Measurements from ENCODE around the gene ZNF491.
A peak's percentile ranks its signal among the peaks of the same experiment; 100 is the strongest.
"Not testable (repeated sequence)": the region's sequence is repeated elsewhere in the genome, so short reads cannot be mapped to it uniquely, and the experiment has no call there.

The ZNF491 gene

DNA sequence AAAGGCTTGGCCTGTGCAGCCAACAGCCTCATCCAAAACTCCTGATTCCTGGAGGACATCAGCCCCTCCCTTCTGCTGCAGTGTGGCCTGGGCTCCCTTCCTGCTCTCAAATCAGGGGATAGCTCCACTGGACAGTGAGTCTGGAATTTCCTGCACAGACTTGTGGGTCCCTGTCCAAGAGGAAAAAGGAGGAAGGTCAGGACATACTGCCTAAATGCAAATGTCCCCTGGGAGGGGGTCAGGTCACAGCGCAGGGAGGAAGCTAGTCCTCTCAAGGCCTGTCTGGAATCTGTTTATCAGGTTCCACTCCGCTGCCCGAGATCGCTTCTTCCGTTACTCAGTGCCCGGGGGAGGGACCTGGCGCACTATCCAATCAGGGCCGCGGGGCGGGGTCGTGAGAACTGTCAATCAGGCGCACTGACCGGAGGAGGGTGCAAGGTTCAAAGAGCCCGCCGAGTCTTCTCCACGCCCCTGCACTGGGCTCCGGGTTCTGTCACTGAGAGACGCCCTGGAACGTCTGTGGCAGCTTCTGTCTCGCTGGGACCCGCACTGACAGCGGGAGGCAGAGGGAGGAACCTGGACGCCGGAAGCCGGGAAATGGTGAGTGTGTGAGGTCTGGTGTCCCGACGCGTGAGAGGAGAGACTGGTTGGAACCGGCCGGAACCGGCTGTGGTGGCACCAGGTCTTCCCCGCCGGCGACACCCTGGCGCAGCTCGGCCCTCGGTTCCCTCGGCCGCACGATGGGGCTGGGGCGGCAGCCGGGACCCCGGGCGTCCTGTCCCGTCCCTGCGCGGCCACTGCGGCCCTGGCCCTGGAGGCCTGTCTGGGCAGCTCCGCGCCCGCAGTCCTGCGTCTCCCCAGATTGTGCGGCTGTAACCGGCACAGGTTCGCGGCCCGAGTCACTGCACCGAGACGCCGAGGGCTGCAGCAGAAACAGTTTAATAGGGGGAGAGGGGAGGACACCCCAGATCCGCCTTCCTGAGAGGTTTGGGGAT is 31.4 kb upstream of the ZNF491 start, which contains the start of gene ZNF441:
Gene ZNF441 (plus strand): TSS at position 404 of the 995 bp plus-strand sequence. CDS start 194 bp downstream, at position 598.
- H3K4ac ChIP-seq (ENCODE audit: low read length), result no peak within 1 kb of the TSS
- H3K14ac ChIP-seq (ENCODE audit: low read length), result peak within 1 kb of the TSS; percentile 40
- peak within 1 kb of the TSS; percentile 89 to 92 for H3K4me3 ChIP-seq (ENCODE audit: low read length in 2 of 2)
- peak within 1 kb of the TSS; percentile 82 for H3K9ac ChIP-seq (ENCODE audit: low read depth, low read length, poor library complexity)
- no peaks in the 10 kb centered on the region for H3K79me1 ChIP-seq (ENCODE audit: low read depth, low read length)
- H2AFZ ChIP-seq (ENCODE audit: low read length), result peak within 1 kb of the TSS; percentile 78
- H2BK5ac ChIP-seq (ENCODE audit: low read length), result no peak within 1 kb of the TSS
- DNase-seq (ENCODE audit: low spot score), result peak; percentile 88
- peaks cover 0 to 22% of the 10 kb centered on the region in 2 donors for H3K36me3 ChIP-seq (replicated peaks in 1 of 2; ENCODE audit: control insufficient read depth in 2 of 2, insufficient read depth in 2 of 2, low read length in 2 of 2)
- H2BK12ac ChIP-seq (ENCODE audit: low read length), result no peak within 1 kb of the TSS
- peak within 1 kb of the TSS; percentile 78 for H3K4me2 ChIP-seq (ENCODE audit: insufficient read depth, low read length, poor library complexity, severe bottlenecking)
- peaks cover 0 to 2% of the 10 kb centered on the region in 2 donors for H3K4me1 ChIP-seq (ENCODE audit: control insufficient read depth in 2 of 2, insufficient read depth in 1 of 2, low read depth in 1 of 2, low read length in 2 of 2)
- no peaks in the 10 kb centered on the region for H3K27me3 ChIP-seq (ENCODE audit: control insufficient read depth in 3 of 3, insufficient read depth in 3 of 3, low read depth in 1 of 3, low read length in 3 of 3)
- H4K91ac ChIP-seq (ENCODE audit: low read depth, low read length, poor library complexity), result no peak within 1 kb of the TSS
- WGBS, 2 donors (ENCODE audit: extremely low coverage in 2 of 2, insufficient read length in 2 of 2, insufficient replicate concordance in 1 of 2), result no CpG with 5 or more reads among the region's 61 CpGs
- peak within 1 kb of the TSS; percentile 93 for H3K18ac ChIP-seq (ENCODE audit: low read length)
- peaks cover 8 to 31% of the 10 kb centered on the region in 2 donors for H3K9me3 ChIP-seq (replicated peaks in 1 of 2; ENCODE audit: control insufficient read depth in 2 of 2, insufficient read depth in 1 of 2, low read depth in 1 of 2, low read length in 2 of 2)
- peak within 1 kb of the TSS; percentile 52 for H4K8ac ChIP-seq (ENCODE audit: low read depth, low read length)
- peak within 1 kb of the TSS; percentile 4 for H3K27ac ChIP-seq (replicated peaks; ENCODE audit: low read length)
- H2AK5ac ChIP-seq (ENCODE audit: low read depth, low read length), result peak within 1 kb of the TSS; percentile 50
- no peak within 1 kb of the TSS for H2BK15ac ChIP-seq (ENCODE audit: low read length)
- peak within 1 kb of the TSS; percentile 89 for H3K23ac ChIP-seq (ENCODE audit: low read depth, low read length, poor library complexity)
- H2BK120ac ChIP-seq (ENCODE audit: low read depth, low read length), result no peak within 1 kb of the TSS

DNA sequence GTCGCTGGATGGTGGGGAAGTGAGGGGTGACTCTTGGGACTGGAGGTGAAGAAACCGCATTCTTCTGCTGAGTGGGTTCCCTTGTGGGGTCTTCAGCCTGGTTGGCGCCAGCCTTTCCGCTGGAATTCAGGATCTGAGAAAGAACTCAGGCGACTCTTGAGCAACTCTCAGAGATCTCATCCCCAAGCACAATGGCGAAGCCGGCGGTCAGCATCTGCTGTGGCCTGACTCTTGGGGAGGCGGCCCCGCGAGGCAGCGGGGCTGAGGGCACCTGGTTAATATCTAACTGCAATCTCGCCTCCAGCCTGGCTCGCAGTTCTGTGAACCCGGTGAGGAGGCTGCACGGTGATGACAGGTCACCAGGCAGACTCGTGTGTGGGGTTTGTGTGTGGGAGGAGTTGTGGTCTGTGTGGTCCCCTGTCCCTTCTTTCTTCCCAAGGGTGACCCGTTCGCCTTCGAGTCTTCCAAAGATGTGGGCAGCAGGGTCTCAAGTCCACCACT is 30.6 kb upstream of the ZNF491 start:
- Histone ChIP-seq H3K36me3 (replicated peaks in 1 of 2; ENCODE audit: control insufficient read depth in 2 of 2, insufficient read depth in 2 of 2, low read length in 2 of 2) (peaks cover 0 to 25% of the 10 kb centered on the region in 2 donors), H3K9ac (ENCODE audit: low read depth, low read length, poor library complexity) (peak overlapping the region; percentile 82), H2BK120ac (ENCODE audit: low read depth, low read length) (no peak overlapping the region), H3K4me2 (ENCODE audit: insufficient read depth, low read length, poor library complexity, severe bottlenecking) (peak overlapping the region; percentile 78), H2AK5ac (ENCODE audit: low read depth, low read length) (peak overlapping the region; percentile 50), H2BK15ac (ENCODE audit: low read length) (no peak overlapping the region), H3K18ac (ENCODE audit: low read length) (no peak overlapping the region), H3K4me1 (ENCODE audit: control insufficient read depth in 2 of 2, insufficient read depth in 1 of 2, low read depth in 1 of 2, low read length in 2 of 2) (peaks cover 0 to 2% of the 10 kb centered on the region in 2 donors), H3K9me3 (replicated peaks in 1 of 2; ENCODE audit: control insufficient read depth in 2 of 2, insufficient read depth in 1 of 2, low read depth in 1 of 2, low read length in 2 of 2) (peaks cover 10 to 36% of the 10 kb centered on the region in 2 donors), H3K27ac (replicated peaks; ENCODE audit: low read length) (no peak overlapping the region), H3K27me3 (ENCODE audit: control insufficient read depth in 3 of 3, insufficient read depth in 3 of 3, low read depth in 1 of 3, low read length in 3 of 3) (no peaks in the 10 kb centered on the region), H3K14ac (ENCODE audit: low read length) (peak overlapping the region; percentile 40), H2AFZ (ENCODE audit: low read length) (peak overlapping the region; percentile 78), H3K23ac (ENCODE audit: low read depth, low read length, poor library complexity) (peak overlapping the region; percentile 89), H3K4me3 (ENCODE audit: low read length in 2 of 2) (peak overlapping the region; percentile 89 to 92), H4K8ac (ENCODE audit: low read depth, low read length) (no peak overlapping the region), H4K91ac (ENCODE audit: low read depth, low read length, poor library complexity) (no peak overlapping the region), H2BK12ac (ENCODE audit: low read length) (no peak overlapping the region), H2BK5ac (ENCODE audit: low read length) (no peak overlapping the region), H3K4ac (ENCODE audit: low read length) (no peak overlapping the region), H3K79me1 (ENCODE audit: low read depth, low read length) (no peaks in the 10 kb centered on the region)
- no CpG with 5 or more reads among the region's 20 CpGs for WGBS, 2 donors (ENCODE audit: extremely low coverage in 2 of 2, insufficient read length in 2 of 2, insufficient replicate concordance in 1 of 2)
- DNase-seq (ENCODE audit: low spot score), result no peak

DNA sequence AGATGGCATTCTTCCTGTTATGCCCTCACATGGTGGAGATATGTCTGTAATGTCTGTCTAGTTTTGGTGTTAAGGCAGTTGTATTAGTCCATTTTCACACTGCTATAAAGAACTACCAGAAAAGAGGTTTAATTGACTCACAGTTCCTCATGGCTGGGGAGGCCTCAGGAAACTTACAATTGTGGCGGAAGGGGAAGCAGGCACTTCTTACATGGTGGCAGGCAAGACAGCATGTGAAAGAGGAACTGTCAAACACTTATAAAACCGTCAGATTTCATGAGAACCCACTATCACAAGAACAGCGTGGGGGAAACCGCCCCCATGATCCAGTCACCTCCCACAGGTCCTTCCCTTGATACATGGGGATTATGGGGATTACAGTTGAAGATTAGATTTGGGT is 28.3 kb upstream of the ZNF491 start:
- H2AK5ac ChIP-seq (ENCODE audit: low read depth, low read length), result no peak overlapping the region
- H3K4ac ChIP-seq (ENCODE audit: low read length), result no peak overlapping the region
- H3K79me1 ChIP-seq (ENCODE audit: low read depth, low read length), result no peaks in the 10 kb centered on the region
- no peak overlapping the region for H4K91ac ChIP-seq (ENCODE audit: low read depth, low read length, poor library complexity)
- no peak overlapping the region for H2BK120ac ChIP-seq (ENCODE audit: low read depth, low read length)
- H3K4me3 ChIP-seq (ENCODE audit: low read length in 2 of 2), result no peak overlapping the region
- DNase-seq (ENCODE audit: low spot score), result no peak
- H3K27me3 ChIP-seq (ENCODE audit: control insufficient read depth in 3 of 3, insufficient read depth in 3 of 3, low read depth in 1 of 3, low read length in 3 of 3), result no peaks in the 10 kb centered on the region
- H3K14ac ChIP-seq (ENCODE audit: low read length), result no peak overlapping the region
- H3K4me2 ChIP-seq (ENCODE audit: insufficient read depth, low read length, poor library complexity, severe bottlenecking), result no peak overlapping the region
- H4K8ac ChIP-seq (ENCODE audit: low read depth, low read length), result no peak overlapping the region
- no peak overlapping the region for H3K18ac ChIP-seq (ENCODE audit: low read length)
- H2BK5ac ChIP-seq (ENCODE audit: low read length), result no peak overlapping the region
- H2BK12ac ChIP-seq (ENCODE audit: low read length), result no peak overlapping the region
- no peak overlapping the region for H3K27ac ChIP-seq (replicated peaks; ENCODE audit: low read length)
- peaks cover 0 to 2% of the 10 kb centered on the region in 2 donors for H3K4me1 ChIP-seq (ENCODE audit: control insufficient read depth in 2 of 2, insufficient read depth in 1 of 2, low read depth in 1 of 2, low read length in 2 of 2)
- no peak overlapping the region for H2AFZ ChIP-seq (ENCODE audit: low read length)
- no peak overlapping the region for H2BK15ac ChIP-seq (ENCODE audit: low read length)
- WGBS, 2 donors (ENCODE audit: extremely low coverage in 2 of 2, insufficient read length in 2 of 2, insufficient replicate concordance in 1 of 2), result no CpG with 5 or more reads among the region's 4 CpGs
- no peak overlapping the region for H3K9ac ChIP-seq (ENCODE audit: low read depth, low read length, poor library complexity)
- H3K9me3 ChIP-seq (replicated peaks in 1 of 2; ENCODE audit: control insufficient read depth in 2 of 2, insufficient read depth in 1 of 2, low read depth in 1 of 2, low read length in 2 of 2), result peaks cover 11 to 58% of the 10 kb centered on the region in 2 donors
- H3K23ac ChIP-seq (ENCODE audit: low read depth, low read length, poor library complexity), result no peak overlapping the region
- H3K36me3 ChIP-seq (replicated peaks in 1 of 2; ENCODE audit: control insufficient read depth in 2 of 2, insufficient read depth in 2 of 2, low read length in 2 of 2), result peaks cover 0 to 25% of the 10 kb centered on the region in 2 donors

DNA sequence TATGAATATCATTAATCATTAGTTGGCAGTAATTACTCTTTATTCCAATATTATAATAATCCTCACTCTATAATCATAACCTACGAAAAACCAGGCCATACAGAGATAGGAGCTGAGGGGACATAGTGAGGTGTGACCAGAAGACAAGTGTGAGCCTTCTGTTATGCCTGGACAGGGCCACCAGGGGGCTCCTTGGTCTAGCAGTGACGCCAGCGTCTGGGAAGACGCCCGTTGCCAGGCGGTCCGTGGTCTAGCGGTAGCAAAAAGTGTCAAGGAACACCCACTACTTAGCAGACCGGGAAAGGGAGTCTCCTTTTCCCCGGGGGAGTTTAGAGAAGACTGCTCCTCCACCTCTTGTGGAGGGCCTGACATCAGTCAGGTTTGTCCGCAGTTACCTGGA is 26.8 kb upstream of the ZNF491 start:
- not testable (repeated sequence) for H2BK120ac ChIP-seq (ENCODE audit: low read depth, low read length); H2BK12ac ChIP-seq (ENCODE audit: low read length); H2AFZ ChIP-seq (ENCODE audit: low read length); H3K4me2 ChIP-seq (ENCODE audit: insufficient read depth, low read length, poor library complexity, severe bottlenecking); H3K14ac ChIP-seq (ENCODE audit: low read length); H3K18ac ChIP-seq (ENCODE audit: low read length); H3K4me1 ChIP-seq (ENCODE audit: control insufficient read depth in 2 of 2, insufficient read depth in 1 of 2, low read depth in 1 of 2, low read length in 2 of 2); DNase-seq (ENCODE audit: low spot score); H3K4ac ChIP-seq (ENCODE audit: low read length); H2AK5ac ChIP-seq (ENCODE audit: low read depth, low read length); H3K4me3 ChIP-seq (ENCODE audit: low read length in 2 of 2); H4K8ac ChIP-seq (ENCODE audit: low read depth, low read length); H2BK5ac ChIP-seq (ENCODE audit: low read length); H3K23ac ChIP-seq (ENCODE audit: low read depth, low read length, poor library complexity); H3K27me3 ChIP-seq (ENCODE audit: control insufficient read depth in 3 of 3, insufficient read depth in 3 of 3, low read depth in 1 of 3, low read length in 3 of 3); H3K79me1 ChIP-seq (ENCODE audit: low read depth, low read length); H4K91ac ChIP-seq (ENCODE audit: low read depth, low read length, poor library complexity); H2BK15ac ChIP-seq (ENCODE audit: low read length); H3K27ac ChIP-seq (replicated peaks; ENCODE audit: low read length); H3K9ac ChIP-seq (ENCODE audit: low read depth, low read length, poor library complexity)
- no CpG with 5 or more reads among the region's 11 CpGs for WGBS, 2 donors (ENCODE audit: extremely low coverage in 2 of 2, insufficient read length in 2 of 2, insufficient replicate concordance in 1 of 2)
- Histone ChIP-seq H3K36me3 (replicated peaks in 1 of 2; ENCODE audit: control insufficient read depth in 2 of 2, insufficient read depth in 2 of 2, low read length in 2 of 2) (peaks cover 0 to 25% of the 10 kb centered on the region in 2 donors), H3K9me3 (replicated peaks in 1 of 2; ENCODE audit: control insufficient read depth in 2 of 2, insufficient read depth in 1 of 2, low read depth in 1 of 2, low read length in 2 of 2) (peaks cover 12 to 70% of the 10 kb centered on the region in 2 donors)

Measured in neuronal stem cell (in vitro differentiated cells).